Fibroblast of lung (primary cell): ENCODE data around the gene ESRRB. TPM values are rescaled to one million over a fixed set of nuclear protein-coding genes. Genes with fewer than 3 reads are reported as not detected.

ENCODE experiments used
- DNase-seq, 2 donors: peaks; one replicate each; pipeline versions ENCODE4 v3.0.0 to v3.0.0-alpha.2; 2010; ENCODE audit warnings: low read depth in 2 of 2
- H2AFZ ChIP-seq: 2 replicates; pipeline ENCODE4 v1.5.1; 2012; ENCODE audit warnings: low read length, control low read depth, inconsistent platforms
- H3K27ac ChIP-seq: 2 replicates; pipeline ENCODE4 v1.5.1; 2011; ENCODE audit warnings: low read length, control low read depth; ENCODE audit not compliant: insufficient read depth
- H3K27me3 ChIP-seq: 2 replicates; pipeline ENCODE4 v1.5.1; 2011; ENCODE audit warnings: mild to moderate bottlenecking, low read length; ENCODE audit not compliant: control insufficient read depth, insufficient read depth
- H3K36me3 ChIP-seq: 2 replicates; pipeline ENCODE4 v1.5.1; 2011; ENCODE audit warnings: low read length; ENCODE audit not compliant: control insufficient read depth, insufficient read depth
- H3K4me1 ChIP-seq: 2 replicates; pipeline ENCODE4 v1.5.1; 2011; ENCODE audit warnings: low read length; ENCODE audit not compliant: control insufficient read depth, insufficient read depth; ENCODE audit errors: extremely low read depth
- H3K4me2 ChIP-seq: 2 replicates; pipeline ENCODE4 v1.5.1; 2011; ENCODE audit warnings: low read length, control low read depth; ENCODE audit not compliant: insufficient read depth; ENCODE audit errors: extremely low read depth
- H3K4me3 ChIP-seq, 4 experiments: fragments of 200-600 bp in 1 of 4; sonication (generic) in 1 of 4; replicated peaks in 1 of 4; 2 replicates each; pipeline ENCODE4 v1.5.1; 2011 to 2016; ENCODE audit warnings: low read length in 4 of 4, low read depth in 3 of 4, mild to moderate bottlenecking in 3 of 4, control low read depth in 2 of 4, inconsistent platforms in 1 of 4, mixed read lengths in 1 of 4; ENCODE audit not compliant: insufficient read depth in 1 of 4; ENCODE audit errors: control extremely low read depth in 1 of 4
- H3K79me2 ChIP-seq: 2 replicates; pipeline ENCODE4 v1.5.1; 2012; ENCODE audit warnings: mild to moderate bottlenecking, low read length, inconsistent platforms; ENCODE audit not compliant: control insufficient read depth, insufficient read depth
- H3K9ac ChIP-seq: 2 replicates; pipeline ENCODE4 v1.5.1; 2011; ENCODE audit warnings: mild to moderate bottlenecking, low read length, control low read depth; ENCODE audit not compliant: insufficient read depth
- H3K9me3 ChIP-seq: 2 replicates; pipeline ENCODE4 v1.5.1; 2012; ENCODE audit warnings: low read depth, low read length; ENCODE audit not compliant: control insufficient read depth, insufficient read depth
- H4K20me1 ChIP-seq: 2 replicates; pipeline ENCODE4 v1.5.1; 2011; ENCODE audit warnings: low read length; ENCODE audit not compliant: control insufficient read depth, insufficient read depth; ENCODE audit errors: extremely low read depth
- EZH2 ChIP-seq: IDR thresholded peaks from 2 replicates; pipeline ENCODE4 v1.5.1; 2012; ENCODE audit warnings: low read length, control low read depth, mild to moderate bottlenecking; ENCODE audit errors: missing control alignments
- polyA plus RNA-seq, 2 donors: library from polyadenylated mRNA; depleted of rRNA in 1 of 2; stranded (reverse) in 1 of 2; unstranded in 1 of 2; fragments of >200 nt; gene quantifications; 2 replicates each; pipeline ENCODE4 v1.2.1, GENCODE V29; 2011 to 2012; ENCODE audit warnings: missing spikeins in 1 of 2
- total RNA-seq: library from RNA; depleted of rRNA; stranded (reverse); fragments of >200 nt; gene quantifications from 2 replicates; pipeline ENCODE4 v1.2.1, GENCODE V29; 2014
- TF ChIP-seq, protein P1 (sequence below), 2 donors: IDR thresholded peaks in 1 of 2; conservative IDR thresholded peaks in 1 of 2; 1 replicate in 1 of 2; 2 replicates in 1 of 2; pipeline ENCODE4 v1.5.1; 2011 to 2012; ENCODE audit warnings: low read length in 2 of 2, control low read depth in 1 of 2, inconsistent platforms in 1 of 2, low read depth in 1 of 2, mild to moderate bottlenecking in 1 of 2

ESRRB gene
- total and polyA plus RNA-seq, 2 donors (not counting 1 experiment from before 2014, with no cell fraction given) = not detected

- Histone ChIP-seq H3K9ac (no peak overlapping the region), H3K79me2 (no peaks in the 10 kb centered on the region), H3K4me1 (no peaks in the 10 kb centered on the region), H3K27me3 (no peaks in the 10 kb centered on the region), H4K20me1 (no peaks in the 10 kb centered on the region), H3K9me3 (no peaks in the 10 kb centered on the region), H3K27ac (no peak overlapping the region), H3K4me2 (no peak overlapping the region), H3K4me3 (no peak overlapping the region), H2AFZ (no peak overlapping the region), H3K36me3 (no peaks in the 10 kb centered on the region)
- TF ChIP-seq EZH2 = no peak
- TF ChIP-seq, protein P1, sequence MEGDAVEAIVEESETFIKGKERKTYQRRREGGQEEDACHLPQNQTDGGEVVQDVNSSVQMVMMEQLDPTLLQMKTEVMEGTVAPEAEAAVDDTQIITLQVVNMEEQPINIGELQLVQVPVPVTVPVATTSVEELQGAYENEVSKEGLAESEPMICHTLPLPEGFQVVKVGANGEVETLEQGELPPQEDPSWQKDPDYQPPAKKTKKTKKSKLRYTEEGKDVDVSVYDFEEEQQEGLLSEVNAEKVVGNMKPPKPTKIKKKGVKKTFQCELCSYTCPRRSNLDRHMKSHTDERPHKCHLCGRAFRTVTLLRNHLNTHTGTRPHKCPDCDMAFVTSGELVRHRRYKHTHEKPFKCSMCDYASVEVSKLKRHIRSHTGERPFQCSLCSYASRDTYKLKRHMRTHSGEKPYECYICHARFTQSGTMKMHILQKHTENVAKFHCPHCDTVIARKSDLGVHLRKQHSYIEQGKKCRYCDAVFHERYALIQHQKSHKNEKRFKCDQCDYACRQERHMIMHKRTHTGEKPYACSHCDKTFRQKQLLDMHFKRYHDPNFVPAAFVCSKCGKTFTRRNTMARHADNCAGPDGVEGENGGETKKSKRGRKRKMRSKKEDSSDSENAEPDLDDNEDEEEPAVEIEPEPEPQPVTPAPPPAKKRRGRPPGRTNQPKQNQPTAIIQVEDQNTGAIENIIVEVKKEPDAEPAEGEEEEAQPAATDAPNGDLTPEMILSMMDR (conservative IDR thresholded peaks at IDR 0.05 in 1 of 2, IDR thresholded peaks at IDR 0.05 in 1 of 2; ENCODE audit: low read depth in 1 of 2, low read length in 2 of 2) = no peak
- no peak for DNase-seq
Observed at GRCh38 chr14:76550534-76550933, 174.6 kb downstream of the ESRRB start.

DNA sequence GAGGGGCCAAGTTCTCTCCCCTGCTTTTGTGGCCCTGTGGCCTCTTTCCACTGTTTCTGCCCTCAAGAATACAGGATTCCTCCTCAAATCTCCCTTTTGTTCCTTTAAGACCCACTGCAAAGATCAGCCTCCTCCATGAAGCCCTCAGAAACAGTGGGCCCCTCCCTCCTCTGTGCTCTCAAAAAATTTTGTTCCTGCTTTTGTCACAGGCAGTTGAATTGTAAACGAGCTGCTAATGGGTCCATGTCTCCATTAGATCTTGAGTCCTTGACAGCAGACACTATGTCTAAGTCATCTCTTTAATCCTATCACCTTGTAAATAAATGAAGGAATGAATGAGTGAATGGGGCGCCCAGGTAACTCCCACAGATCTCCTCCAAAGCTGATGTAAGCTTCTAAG lies 175.2 kb downstream of the ESRRB start:
- DNase-seq = no peak
- Histone ChIP-seq H3K4me1 (no peaks in the 10 kb centered on the region), H3K9ac (no peak overlapping the region), H3K36me3 (no peaks in the 10 kb centered on the region), H3K4me2 (no peak overlapping the region), H3K27ac (no peak overlapping the region), H3K27me3 (no peaks in the 10 kb centered on the region), H2AFZ (no peak overlapping the region), H4K20me1 (no peaks in the 10 kb centered on the region), H3K79me2 (no peaks in the 10 kb centered on the region), H3K9me3 (no peaks in the 10 kb centered on the region), H3K4me3 (no peak overlapping the region)
- TF ChIP-seq EZH2 = no peak
- TF ChIP-seq, protein P1 (conservative IDR thresholded peaks at IDR 0.05 in 1 of 2, IDR thresholded peaks at IDR 0.05 in 1 of 2; ENCODE audit: low read depth in 1 of 2, low read length in 2 of 2) = no peak

Other genes starting within 250 kb of the ESRRB start
- gene GPATCH2L, start 224.2 kb upstream of the ESRRB start, total RNA-seq = 36.2 and 50.5 TPM in 2 replicates
- gene GPATCH2L, start 224.2 kb upstream of the ESRRB start, polyA plus RNA-seq = 18.3 and 19.4 TPM in 2 replicates